Urinary bladder (tissue), 4 donors: ENCODE measurements around the gene MPL. TPM values are rescaled to one million over a fixed set of nuclear protein-coding genes. Genes with fewer than 3 reads are reported as not detected.

Source experiments
- DNase-seq: peaks from one replicate; pipeline ENCODE4 v3.0.0-alpha.2; 2015; ENCODE audit errors: extremely low spot score
- H3K27ac ChIP-seq: one replicate; pipeline ENCODE4 v1.5.1; 2013; ENCODE audit warnings: low read depth, mild to moderate bottlenecking, moderate library complexity
- H3K36me3 ChIP-seq: one replicate; pipeline ENCODE4 v1.6.1; 2013; ENCODE audit warnings: mild to moderate bottlenecking, moderate library complexity; ENCODE audit not compliant: insufficient read depth
- H3K4me1 ChIP-seq: one replicate; pipeline ENCODE4 v1.6.1; 2013; ENCODE audit warnings: mild to moderate bottlenecking, moderate library complexity; ENCODE audit not compliant: insufficient read depth
- H3K4me3 ChIP-seq: one replicate; pipeline ENCODE4 v1.5.1; 2013; ENCODE audit warnings: low read depth, low read length
- WGBS: extraction: QIAGEN DNeasy Blood & Tissue Kit; methylation state at CpG from one replicate; pipeline ENCODE4 v1.1.7; 2013; 5-methylcytosine and 5-hydroxymethylcytosine counted together
- polyA plus RNA-seq: library from polyadenylated mRNA; stranded (reverse); fragments of 200-250 nt; gene quantifications from one replicate; pipeline ENCODE4 v1.2.3, GENCODE V29; 2013
- total RNA-seq: library from RNA; depleted of rRNA; stranded (reverse); fragments of >200 nt; gene quantifications from one replicate; pipeline ENCODE4 v1.2.3, GENCODE V29; 2014
- donor health status: healthy with polysubstance abuse.
- donor health status: healthy.

Gene MPL
- total and polyA plus RNA-seq, 2 donors: 0.33 TPM; not detected in 1

- no peak overlapping the region for H3K27ac ChIP-seq
- no peaks in the 10 kb centered on the region for H3K36me3 ChIP-seq
- WGBS: 92% methylated on average over 24 of the region's 24 CpGs
- H3K4me3 ChIP-seq: no peak overlapping the region
- no peaks in the 10 kb centered on the region for H3K4me1 ChIP-seq
- no peak for DNase-seq
Measured at GRCh38 chr1:43312663-43313515, 24.7 kb upstream of the MPL start.

- no peak overlapping the region for H3K4me3 ChIP-seq
- DNase-seq: no peak
- H3K36me3 ChIP-seq: no peaks in the 10 kb centered on the region
- no peak overlapping the region for H3K27ac ChIP-seq
- H3K4me1 ChIP-seq: no peaks in the 10 kb centered on the region
- WGBS: 95% methylated on average over 10 of the region's 10 CpGs
Measured at GRCh38 chr1:43313771-43314170, 23.8 kb upstream of the MPL start.

DNA sequence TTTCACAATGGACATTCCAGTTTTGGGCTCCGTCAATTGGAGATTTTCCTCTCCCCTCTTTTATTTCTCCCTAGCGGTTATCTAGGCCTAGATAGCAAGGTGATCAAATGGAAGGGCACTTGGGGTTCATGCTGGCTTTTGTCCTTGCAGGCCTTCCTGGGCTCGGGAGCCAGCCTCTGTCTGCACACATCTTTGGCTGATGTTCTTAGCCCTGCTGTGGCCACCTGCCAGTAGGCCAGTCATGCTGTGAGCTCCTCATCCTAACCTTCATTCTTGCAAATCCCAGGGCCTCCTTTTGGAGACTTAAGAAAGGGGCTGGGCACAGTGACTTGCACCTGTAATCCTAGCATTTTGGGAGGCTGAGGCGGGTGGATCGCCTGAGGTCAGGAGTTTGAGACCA is 23.4 kb upstream of the MPL start:
- DNase-seq: no peak

DNA sequence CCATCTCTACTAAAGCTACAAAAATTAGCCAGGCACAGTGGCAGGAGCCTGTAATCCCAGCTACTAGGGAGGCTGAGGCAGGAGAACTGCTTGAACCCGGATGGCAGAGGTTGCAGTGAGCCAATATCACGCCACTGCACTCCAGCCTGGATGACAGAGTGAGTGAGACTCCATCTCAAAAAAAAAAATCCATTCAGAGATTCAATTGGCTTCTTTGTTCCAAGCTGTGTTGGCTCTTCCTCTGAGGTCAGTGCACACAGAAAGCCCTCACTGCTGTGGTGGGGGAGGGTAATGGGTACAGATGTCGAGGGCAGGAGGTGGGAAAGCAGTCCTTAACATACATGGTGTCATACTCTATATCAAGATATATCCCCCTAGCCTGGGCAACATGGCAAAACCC is 22.1 kb upstream of the MPL start:
- whole genome bisulfite sequencing: 84% methylated on average over 3 of the region's 3 CpGs
- H3K4me3 ChIP-seq: no peak overlapping the region
- H3K27ac ChIP-seq: no peak overlapping the region
- H3K36me3 ChIP-seq: no peaks in the 10 kb centered on the region
- no peak for DNase-seq
- no peaks in the 10 kb centered on the region for H3K4me1 ChIP-seq

More for the DNA sequence above, 23.4 kb upstream of the MPL start:
- Histone ChIP-seq H3K4me1 (no peaks in the 10 kb centered on the region), H3K36me3 (no peaks in the 10 kb centered on the region), H3K4me3 (no peak overlapping the region), H3K27ac (no peak overlapping the region)
- 96% methylated on average over 5 of the region's 5 CpGs for WGBS

DNA sequence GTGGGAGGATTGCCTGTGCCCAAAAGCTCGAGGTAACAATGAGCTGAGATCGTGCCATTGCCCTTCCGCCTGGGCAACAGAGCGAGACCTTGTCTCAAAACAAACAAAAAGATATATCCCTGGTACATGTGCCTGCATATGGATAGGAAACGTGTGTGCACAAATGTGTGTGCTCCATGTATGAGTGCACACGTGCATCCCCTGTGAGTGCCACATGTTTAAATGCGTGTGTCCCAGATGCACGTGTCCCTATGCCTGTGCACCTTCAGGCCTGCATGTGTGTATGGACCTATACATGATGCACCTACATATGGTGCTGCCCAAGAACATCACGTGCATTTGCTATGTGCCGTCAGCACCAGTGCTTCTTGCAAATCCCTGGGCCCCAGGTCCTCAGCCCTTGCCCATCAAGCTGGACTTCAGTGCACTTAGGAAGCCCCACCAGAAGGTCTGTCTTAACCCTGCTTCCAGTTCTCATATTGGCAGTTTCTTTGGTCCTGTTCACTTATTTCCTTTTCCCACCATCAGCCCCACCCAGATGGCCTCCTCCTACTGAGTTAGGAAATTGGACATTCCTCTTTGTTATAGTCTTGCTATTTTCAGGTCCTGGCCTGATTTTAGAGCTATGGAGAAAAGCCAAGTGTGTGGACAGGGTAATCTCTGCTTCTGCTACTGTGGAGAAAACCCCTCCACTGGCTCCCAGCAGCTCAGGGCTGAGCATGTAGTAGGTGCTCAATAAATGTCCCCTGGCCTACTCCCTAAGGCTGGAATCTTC is 21.5 kb upstream of the MPL start:
- no peak for DNase-seq
- WGBS: 91% methylated on average over 10 of the region's 10 CpGs

GRCh38 chr1:43316738-43317520 is 20.7 kb upstream of the MPL start:
- Histone ChIP-seq H3K4me1 (no peaks in the 10 kb centered on the region), H3K27ac (no peak overlapping the region), H3K4me3 (no peak overlapping the region), H3K36me3 (no peaks in the 10 kb centered on the region)
- DNase-seq: no peak
- 89% methylated on average over 16 of the region's 16 CpGs for WGBS

More for the DNA sequence above, 21.5 kb upstream of the MPL start:
- no peaks in the 10 kb centered on the region for H3K4me1 ChIP-seq
- H3K4me3 ChIP-seq: no peak overlapping the region
- H3K36me3 ChIP-seq: no peaks in the 10 kb centered on the region
- H3K27ac ChIP-seq: no peak overlapping the region

GRCh38 chr1:43317817-43318471 is 19.7 kb upstream of the MPL start:
- no peak overlapping the region for H3K27ac ChIP-seq
- DNase-seq: no peak
- H3K36me3 ChIP-seq: no peaks in the 10 kb centered on the region
- H3K4me3 ChIP-seq: no peak overlapping the region
- no peaks in the 10 kb centered on the region for H3K4me1 ChIP-seq
- WGBS: 80% methylated on average over 15 of the region's 15 CpGs

DNA sequence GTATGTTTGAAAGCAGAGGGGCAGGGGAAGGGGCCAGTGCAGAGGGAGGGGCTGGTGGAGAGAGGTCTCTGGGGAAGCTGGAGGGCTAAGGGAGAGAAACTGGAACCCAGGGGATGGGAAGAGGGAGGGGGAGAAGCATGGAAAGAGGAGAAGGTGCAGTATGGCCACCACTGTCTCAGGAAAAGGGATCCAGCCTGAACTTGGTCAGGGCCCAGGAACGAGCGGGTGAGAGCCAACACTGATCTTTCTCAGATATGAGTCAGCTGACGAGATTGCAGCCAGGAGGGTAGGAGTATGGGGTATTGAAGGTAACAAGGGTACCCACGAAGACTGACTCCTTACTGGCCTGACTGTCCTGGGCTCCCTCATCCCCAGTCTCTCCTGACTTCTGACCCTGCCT is 18.8 kb upstream of the MPL start:
- DNase-seq: no peak
- Histone ChIP-seq H3K27ac (no peak overlapping the region), H3K36me3 (no peaks in the 10 kb centered on the region), H3K4me3 (no peak overlapping the region), H3K4me1 (no peaks in the 10 kb centered on the region)
- WGBS: 65% methylated on average over 4 of the region's 4 CpGs

DNA sequence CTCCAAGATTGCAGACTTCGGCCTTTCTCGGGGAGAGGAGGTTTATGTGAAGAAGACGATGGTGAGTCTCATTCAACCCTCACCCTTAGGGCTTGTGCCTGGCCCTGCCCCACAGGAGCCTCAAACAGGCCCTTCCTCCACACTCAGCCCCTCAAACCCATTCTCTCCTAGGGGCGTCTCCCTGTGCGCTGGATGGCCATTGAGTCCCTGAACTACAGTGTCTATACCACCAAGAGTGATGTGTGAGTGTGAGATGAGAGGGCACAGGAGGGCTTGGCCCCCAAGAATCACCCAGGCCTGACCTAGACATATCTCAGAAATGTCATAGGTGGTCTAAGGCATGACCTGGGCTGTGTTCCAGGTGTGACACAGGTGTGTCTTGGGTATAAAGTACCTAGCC is 18.3 kb upstream of the MPL start:
- Histone ChIP-seq H3K27ac (no peak overlapping the region), H3K4me3 (no peak overlapping the region), H3K4me1 (no peaks in the 10 kb centered on the region), H3K36me3 (no peaks in the 10 kb centered on the region)
- 94% methylated on average over 5 of the region's 5 CpGs for WGBS
- DNase-seq: no peak

- no peak for DNase-seq
- WGBS: 67% methylated on average over 3 of the region's 3 CpGs
- H3K4me1 ChIP-seq: no peaks in the 10 kb centered on the region
- H3K4me3 ChIP-seq: no peak overlapping the region
- no peak overlapping the region for H3K27ac ChIP-seq
- no peaks in the 10 kb centered on the region for H3K36me3 ChIP-seq
Measured at GRCh38 chr1:43319766-43320165, 17.9 kb upstream of the MPL start.

DNA sequence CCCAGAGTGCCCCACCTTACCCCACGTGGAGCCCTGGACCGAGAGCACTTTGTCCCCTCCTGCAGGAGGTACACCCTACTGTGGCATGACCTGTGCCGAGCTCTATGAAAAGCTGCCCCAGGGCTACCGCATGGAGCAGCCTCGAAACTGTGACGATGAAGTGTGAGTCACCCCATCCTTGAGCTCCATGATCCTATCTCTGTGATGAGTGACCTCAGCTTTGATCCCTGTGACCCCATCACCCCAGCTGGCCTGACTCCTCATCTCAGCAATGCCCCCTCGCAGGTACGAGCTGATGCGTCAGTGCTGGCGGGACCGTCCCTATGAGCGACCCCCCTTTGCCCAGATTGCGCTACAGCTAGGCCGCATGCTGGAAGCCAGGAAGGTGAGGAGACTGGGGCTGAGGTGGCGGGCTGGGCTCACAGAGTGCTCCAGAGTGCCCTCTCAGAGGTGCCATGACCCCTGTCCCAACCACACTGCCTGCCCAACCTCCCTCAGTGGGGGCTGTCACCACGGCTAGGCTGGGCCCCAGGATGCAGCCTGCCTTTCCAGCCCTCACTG is 16.2 kb upstream of the MPL start:
- Histone ChIP-seq H3K4me3 (no peak overlapping the region), H3K4me1 (no peaks in the 10 kb centered on the region), H3K27ac (no peak overlapping the region), H3K36me3 (no peaks in the 10 kb centered on the region)
- WGBS: 92% methylated on average over 16 of the region's 16 CpGs
- DNase-seq: no peak

GRCh38 chr1:43322506-43322905 is 15.1 kb upstream of the MPL start:
- Histone ChIP-seq H3K4me3 (no peak overlapping the region), H3K4me1 (no peaks in the 10 kb centered on the region), H3K27ac (no peak overlapping the region), H3K36me3 (no peaks in the 10 kb centered on the region)
- 94% methylated on average over 5 of the region's 5 CpGs for WGBS
- DNase-seq: no peak

DNA sequence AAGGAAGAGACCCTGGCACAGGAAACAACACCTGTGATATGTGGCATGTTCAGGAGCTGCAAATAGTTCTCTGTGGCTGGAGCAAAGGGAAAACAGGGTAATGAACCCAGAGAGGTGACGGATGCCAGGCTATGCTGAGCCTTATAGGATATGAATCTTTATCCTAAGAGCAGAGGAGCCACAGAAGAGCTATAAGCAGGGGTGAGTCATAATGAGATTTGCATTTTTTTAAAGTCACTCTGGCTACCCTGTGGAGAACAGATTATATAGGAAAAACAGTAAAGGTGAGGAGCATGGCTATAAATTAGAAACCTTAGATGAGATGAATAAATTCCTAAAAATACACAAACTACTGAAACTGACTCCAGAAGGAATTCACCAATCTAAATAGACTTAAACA is 12.8 kb upstream of the MPL start:
- WGBS: 84% methylated on average over 1 of the region's 1 CpG

More for the DNA sequence above, 12.8 kb upstream of the MPL start:
- H3K27ac ChIP-seq: no peak overlapping the region
- H3K4me1 ChIP-seq: no peaks in the 10 kb centered on the region
- no peak for DNase-seq
- H3K4me3 ChIP-seq: no peak overlapping the region
- H3K36me3 ChIP-seq: no peaks in the 10 kb centered on the region
